Measurements from ENCODE around the gene KIF17.
A peak's percentile ranks its signal among the peaks of the same experiment; 100 is the strongest.

KIF17 gene

GRCh38 chr1:20711285-20712214, 6.3 kb downstream of the KIF17 start:
- DNase-seq (ENCODE audit: low spot score): no peak
- no peak for FAIRE-seq

DNA sequence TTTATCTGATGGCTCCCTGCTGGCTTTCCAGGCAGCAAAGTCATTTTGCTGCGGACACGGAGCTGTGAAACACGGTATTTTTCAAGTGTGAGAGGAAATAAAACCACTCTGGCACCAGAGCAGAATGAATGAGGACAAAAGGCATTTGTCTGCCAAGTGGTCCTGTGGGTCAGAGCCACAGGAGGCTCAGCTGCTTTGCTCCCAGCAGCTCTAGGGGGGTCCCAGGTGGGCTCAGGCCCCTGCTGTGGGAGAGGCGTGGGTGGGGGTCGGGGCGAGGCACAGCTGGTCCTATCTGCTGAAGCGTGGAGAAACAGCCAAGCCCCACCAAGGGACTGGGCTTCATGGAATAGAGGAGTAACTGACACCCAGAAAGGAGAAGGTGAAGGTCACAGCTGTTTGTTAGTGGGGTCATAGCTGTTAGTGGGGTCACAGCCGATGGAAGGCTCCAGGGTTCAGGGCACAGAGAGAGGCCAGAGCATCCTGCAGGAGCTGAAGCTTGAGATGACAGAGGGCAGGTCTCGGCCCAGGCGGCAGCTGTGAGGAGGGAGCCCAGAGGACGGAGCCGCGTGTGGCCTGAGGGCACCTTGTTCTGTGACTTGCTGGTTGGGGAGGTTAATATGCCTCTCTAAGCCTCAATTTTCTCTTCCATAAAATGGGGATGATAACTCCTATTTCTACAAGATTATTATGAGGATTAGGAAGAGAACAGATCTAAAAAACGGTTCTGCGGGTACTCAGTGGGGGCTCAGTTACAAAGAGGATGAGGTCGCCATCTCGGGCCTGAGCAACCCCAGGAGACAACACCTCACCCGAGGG, 7.1 kb downstream of the KIF17 start:
- FAIRE-seq: no peak
- no peak for DNase-seq (ENCODE audit: low spot score)

- FAIRE-seq: no peak
- DNase-seq (ENCODE audit: low spot score): no peak
These were observed 7.9 kb downstream of the KIF17 start for GRCh38 chr1:20709868-20710267.

DNA sequence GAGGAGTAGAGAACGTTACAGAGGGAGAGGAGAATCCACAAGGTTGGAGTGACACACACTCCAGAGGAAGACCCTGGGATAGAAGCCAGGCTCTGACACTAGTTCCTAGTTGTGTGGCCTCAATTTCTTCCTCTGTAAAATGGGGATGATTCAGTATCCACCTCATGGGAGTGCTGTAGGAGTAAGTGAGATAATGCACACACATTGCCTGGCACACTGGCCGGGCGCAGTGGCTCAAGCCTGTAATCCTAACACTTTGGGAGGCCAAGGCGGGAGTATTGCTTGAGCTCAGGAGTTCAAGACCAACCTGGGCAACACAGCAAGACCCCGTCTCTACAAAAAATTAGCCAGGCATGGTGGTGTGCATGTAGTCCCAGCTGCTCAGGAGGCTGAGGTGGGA, 8.9 kb downstream of the KIF17 start:
- no peak for DNase-seq (ENCODE audit: low spot score)
- FAIRE-seq: no peak

GRCh38 chr1:20708057-20708456, 9.8 kb downstream of the KIF17 start:
- no peak for FAIRE-seq
- DNase-seq (ENCODE audit: low spot score): no peak

DNA sequence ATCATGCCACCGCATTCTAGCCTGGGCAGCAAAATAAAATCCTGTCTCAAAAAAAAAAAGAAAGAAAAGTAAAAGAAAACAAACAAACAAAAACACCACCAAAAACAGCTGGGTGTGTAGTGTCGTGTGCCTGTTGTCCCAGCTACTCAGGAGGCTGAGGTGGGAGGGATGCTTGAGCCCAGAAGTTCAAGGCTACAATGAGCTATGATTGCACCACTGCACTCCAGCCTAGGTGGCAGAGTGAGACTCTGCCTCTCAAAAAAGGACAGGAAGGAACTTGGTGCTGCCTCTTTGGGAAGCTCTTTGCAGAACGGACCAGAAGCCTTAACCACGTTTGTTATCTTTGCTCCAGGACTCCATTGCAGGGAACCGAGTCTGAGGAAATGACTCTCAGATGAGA, 11.0 kb downstream of the KIF17 start:
- DNase-seq (ENCODE audit: low spot score): no peak
- no peak for FAIRE-seq

GRCh38 chr1:20705203-20705755, 12.5 kb downstream of the KIF17 start:
- FAIRE-seq (no peak), DNase-seq (ENCODE audit: low spot score) (no peak)

DNA sequence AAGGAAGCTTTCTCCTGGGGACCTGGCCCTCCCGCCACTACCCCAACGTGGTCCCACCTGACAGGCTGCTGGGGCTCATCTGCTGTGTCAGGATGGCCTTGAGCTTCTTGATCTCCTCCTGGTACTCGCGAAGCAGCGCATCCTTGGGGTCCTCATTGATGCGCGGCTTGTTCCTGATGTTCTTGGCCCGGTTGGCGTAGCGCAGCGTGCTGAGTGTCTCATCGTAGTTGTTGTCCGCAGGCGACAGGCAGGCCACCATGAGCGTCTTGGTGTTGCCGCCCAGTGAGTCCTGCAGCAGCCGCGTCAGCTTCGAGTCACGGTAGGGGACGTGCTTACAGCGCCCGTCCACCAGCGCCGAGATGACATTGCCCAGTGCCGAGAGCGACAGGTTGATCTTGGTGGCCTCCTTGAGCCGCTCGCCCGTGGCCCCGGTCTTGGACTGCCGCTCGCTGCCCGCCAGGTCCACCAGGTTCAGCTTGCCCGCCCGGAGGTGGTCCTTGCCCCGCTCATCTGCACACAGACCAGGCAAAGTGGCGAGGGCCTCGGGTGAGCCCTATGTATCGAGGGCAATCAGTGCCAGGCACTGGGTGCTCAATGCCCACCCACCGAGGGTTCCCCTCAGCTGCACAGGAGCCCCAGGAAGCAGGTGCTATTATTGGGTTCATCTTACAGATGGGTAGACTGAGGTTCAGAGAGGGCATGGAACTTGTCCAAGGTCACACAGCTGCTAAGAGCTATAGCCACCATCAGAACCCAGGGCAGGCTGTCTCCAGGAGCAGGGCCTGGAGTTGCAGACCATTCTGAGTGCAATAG, 13.2 kb downstream of the KIF17 start:
- no peak for DNase-seq (ENCODE audit: low spot score)
- FAIRE-seq: no peak

DNA sequence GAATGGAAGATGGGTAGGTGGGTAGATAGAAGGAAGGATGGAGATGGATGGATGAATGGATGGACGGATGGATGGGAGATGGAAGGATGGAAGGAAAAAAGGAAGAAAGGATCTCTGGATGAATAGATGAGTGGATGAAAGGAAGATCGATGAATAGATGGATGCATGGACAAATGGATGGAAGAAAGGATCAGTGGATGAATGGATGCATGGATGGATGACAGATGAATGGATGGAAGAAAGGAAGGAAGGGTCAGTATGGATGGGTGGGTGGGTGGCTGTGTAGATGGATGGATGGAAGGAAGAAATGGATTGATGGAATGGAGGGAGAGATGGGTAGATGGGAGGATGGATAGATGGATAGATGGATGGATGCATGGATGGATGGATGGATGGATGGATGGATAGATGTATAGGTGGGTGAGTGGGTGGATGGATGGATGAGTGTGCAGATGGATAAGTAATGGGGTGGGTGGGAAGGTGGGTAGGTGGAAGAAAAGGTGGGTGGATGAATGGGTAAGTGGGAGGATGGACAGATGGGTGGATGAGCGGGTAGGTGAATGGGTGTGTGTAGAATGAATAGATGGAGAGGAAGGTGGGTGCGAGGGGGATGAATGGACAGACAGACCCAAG, 14.6 kb downstream of the KIF17 start:
- FAIRE-seq: no peak
- no peak for DNase-seq (ENCODE audit: low spot score)

GRCh38 chr1:20702416-20702815, 15.4 kb downstream of the KIF17 start:
- DNase-seq (ENCODE audit: low spot score) (no peak), FAIRE-seq (no peak)

GRCh38 chr1:20701847-20702246, 16.0 kb downstream of the KIF17 start:
- no peak for DNase-seq (ENCODE audit: low spot score)
- no peak for FAIRE-seq

DNA sequence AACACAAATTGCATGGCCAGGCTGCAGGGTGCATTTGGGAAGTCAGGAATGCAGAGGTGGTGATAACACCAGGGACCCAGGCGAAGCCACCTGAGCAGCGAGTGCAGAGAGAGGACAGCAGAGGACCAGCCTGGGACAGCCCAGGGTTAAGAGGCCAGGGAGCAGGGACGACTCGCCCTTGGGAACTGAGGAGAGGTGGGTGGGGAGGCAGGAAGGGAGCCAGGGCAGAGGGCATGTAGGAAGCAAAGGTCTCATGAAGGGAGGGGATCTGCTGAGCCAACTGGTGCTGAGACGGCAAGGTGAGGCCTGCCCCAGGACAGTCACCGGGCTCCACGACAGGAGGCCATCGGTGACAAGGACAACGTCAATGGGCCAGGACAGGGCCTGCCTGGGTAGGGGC, 16.4 kb downstream of the KIF17 start:
- no peak for FAIRE-seq

GRCh38 chr1:20700636-20701215, 17.1 kb downstream of the KIF17 start:
- FAIRE-seq: no peak
- DNase-seq (ENCODE audit: low spot score): no peak

More for the DNA sequence above, 16.4 kb downstream of the KIF17 start:
- DNase-seq (ENCODE audit: low spot score): no peak

- FAIRE-seq: no peak
- no peak for DNase-seq (ENCODE audit: low spot score)
These were observed 18.2 kb downstream of the KIF17 start for GRCh38 chr1:20699558-20699957.

DNA sequence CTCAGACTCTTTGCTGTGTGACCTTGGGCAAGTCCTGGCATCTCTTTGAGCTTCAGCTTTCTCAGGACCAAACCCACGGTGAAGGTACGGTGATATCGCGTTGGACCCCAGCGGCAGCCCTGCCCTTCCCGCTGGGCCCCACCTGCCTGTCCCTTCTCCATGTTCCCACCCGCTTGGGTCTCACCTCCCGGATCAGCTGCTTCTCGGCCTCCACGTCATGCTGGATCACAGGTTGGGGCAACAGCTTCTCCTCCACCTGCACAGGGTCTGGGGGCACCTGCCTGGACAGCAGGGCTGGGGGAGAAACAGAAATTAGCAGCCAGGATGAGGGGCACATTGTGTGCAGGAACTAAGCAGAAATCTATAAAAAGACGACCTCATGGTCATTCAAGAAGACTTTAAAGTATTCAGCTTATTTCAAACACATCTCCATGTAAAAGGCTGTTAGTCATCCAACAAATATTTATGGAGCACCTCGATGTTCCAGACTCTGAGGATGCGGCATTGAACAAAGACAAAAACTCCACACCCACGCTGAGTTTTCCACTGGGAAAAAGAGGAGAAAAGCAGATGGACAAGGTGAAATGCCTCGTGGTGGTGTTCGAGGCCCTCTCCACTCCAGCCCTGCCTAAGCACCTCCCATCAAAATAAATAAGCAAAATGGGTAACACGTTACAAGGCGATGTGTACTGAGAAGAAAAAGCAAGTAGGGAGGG, 19.5 kb downstream of the KIF17 start:
- FAIRE-seq (no peak), DNase-seq (ENCODE audit: low spot score) (peak; percentile 34)

- DNase-seq (ENCODE audit: low spot score) (no peak), FAIRE-seq (no peak)
These were observed 20.2 kb downstream of the KIF17 start for GRCh38 chr1:20697563-20697962.

DNA sequence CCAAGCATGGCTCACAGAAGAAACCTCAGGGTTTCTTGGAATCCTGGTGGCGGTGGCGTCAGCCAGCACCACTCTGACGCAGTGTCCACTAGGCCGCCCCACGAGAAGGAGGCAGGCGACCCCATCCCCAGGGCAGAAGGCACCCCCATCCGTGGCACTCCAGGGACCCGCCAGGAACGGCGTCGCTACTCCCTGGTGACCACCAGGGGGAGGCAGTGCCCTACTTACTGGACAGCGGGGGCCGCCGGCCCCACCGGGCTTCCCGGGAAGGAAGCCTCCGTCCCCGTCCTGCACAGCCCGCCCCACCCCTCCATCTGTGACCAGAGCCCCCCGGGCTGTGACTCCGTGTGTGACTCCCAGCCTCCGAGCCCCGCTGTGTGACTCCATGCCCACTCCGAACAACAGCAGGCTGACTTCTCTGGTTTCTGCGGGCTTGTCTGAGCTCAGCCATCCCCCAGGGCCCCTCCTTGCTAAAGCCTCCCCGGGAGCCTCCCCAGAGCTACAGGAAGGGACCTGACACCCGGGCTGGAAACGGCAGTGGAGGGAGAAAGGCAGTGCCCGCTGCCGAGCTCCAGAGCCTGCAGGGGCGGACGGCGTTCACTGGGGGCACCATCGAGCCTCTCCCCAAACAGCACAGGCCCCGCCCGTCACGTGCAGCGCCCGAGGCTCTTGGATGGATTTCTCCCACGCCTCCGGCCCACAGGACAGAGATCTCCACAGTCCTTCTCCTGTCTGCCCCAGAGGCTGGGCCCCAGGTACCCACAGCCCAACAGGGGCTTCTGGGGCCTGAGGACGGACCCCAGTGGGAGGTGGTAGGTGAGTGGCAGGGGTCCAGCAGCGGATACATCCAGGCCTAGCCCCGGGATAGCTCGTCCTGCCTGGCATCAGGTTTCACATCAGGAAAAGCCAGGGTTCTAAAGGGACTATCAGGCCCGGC, 21.1 kb downstream of the KIF17 start:
- FAIRE-seq (peak; percentile 45), DNase-seq (ENCODE audit: low spot score) (peak; percentile 83)

DNA sequence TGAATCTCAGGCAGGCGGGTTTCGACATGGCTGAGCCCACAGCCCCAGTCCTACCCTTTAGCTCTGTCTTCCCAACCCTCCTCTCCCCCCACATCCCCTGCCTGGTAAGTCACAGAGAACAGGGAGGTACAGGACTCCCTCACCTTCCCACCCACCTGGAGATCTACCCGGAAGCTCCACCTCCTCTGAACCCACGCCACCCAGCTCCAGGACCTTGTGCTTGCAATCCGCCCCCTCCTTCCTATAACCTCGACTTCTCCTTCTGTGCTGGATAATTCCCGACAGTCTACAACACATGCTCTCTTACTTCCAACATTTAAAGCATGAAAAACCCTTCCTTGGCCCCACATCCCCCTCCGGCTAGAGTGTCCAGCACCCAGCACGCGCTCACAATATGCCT, 22.3 kb downstream of the KIF17 start:
- DNase-seq (ENCODE audit: low spot score) (no peak), FAIRE-seq (no peak)

GRCh38 chr1:20693623-20694022, 24.2 kb downstream of the KIF17 start:
- no peak for FAIRE-seq
- DNase-seq (ENCODE audit: low spot score): no peak

All from RCC 7860 (cell line).